Amygdala (tissue), 56 donors: ENCODE results near the gene SSTR5.

Experiments
- DNase-seq, 56 donors: peaks; one replicate each; lab custom pipeline; 2025; lab: John Stamatoyannopoulos, UW

The SSTR5 gene

GRCh38 chr16:1037394-1038257, 34.9 kb upstream of the SSTR5 start:
- no peak for DNase-seq

- DNase-seq, result no peak
Measured at GRCh38 chr16:1038932-1039331, 33.6 kb upstream of the SSTR5 start.

- no peak for DNase-seq
Measured at GRCh38 chr16:1039762-1040161, 32.8 kb upstream of the SSTR5 start.

GRCh38 chr16:1040346-1040745, 32.2 kb upstream of the SSTR5 start:
- no peak for DNase-seq

GRCh38 chr16:1042049-1042744, 30.4 kb upstream of the SSTR5 start:
- DNase-seq, result no peak

GRCh38 chr16:1042866-1043265, 29.7 kb upstream of the SSTR5 start:
- DNase-seq, result peak in 1 of 56 donors; percentile 13

GRCh38 chr16:1043881-1044451, 28.6 kb upstream of the SSTR5 start:
- DNase-seq, result peak in 1 of 56 donors; percentile 34

- no peak for DNase-seq
Measured at GRCh38 chr16:1044460-1045309, 27.9 kb upstream of the SSTR5 start.

- peak in 21 of 56 donors; percentile 24 to 68 (median 59) for DNase-seq
Measured at GRCh38 chr16:1045310-1045992, 27.1 kb upstream of the SSTR5 start.

- DNase-seq, result peak in 55 of 56 donors; percentile 27 to 95 (median 80)
Measured at GRCh38 chr16:1045993-1046911, 26.3 kb upstream of the SSTR5 start.

GRCh38 chr16:1047123-1047522, 25.4 kb upstream of the SSTR5 start:
- DNase-seq, result no peak

- DNase-seq, result no peak
Measured at GRCh38 chr16:1047801-1048200, 24.7 kb upstream of the SSTR5 start.

- DNase-seq, result peak in 52 of 56 donors; percentile 12 to 88 (median 66)
Measured at GRCh38 chr16:1048442-1049112, 24.0 kb upstream of the SSTR5 start.

GRCh38 chr16:1049113-1049975, 23.2 kb upstream of the SSTR5 start:
- DNase-seq, result peak in 1 of 56 donors; percentile 8

- DNase-seq, result no peak
Measured at GRCh38 chr16:1049976-1050247, 22.6 kb upstream of the SSTR5 start.

- no peak for DNase-seq
Measured at GRCh38 chr16:1050516-1050915, 22.0 kb upstream of the SSTR5 start.

GRCh38 chr16:1050921-1051320, 21.6 kb upstream of the SSTR5 start:
- no peak for DNase-seq
